OCI-LY1 (cell line): Measurements from ENCODE around the gene SPCS1.

Experiments used
- CTCF ChIP-seq: fragments of 200-600 bp; sonication (generic), shearing (Covaris generic); IDR thresholded peaks from 2 replicates; pipeline ENCODE4 v1.5.1; 2017; ENCODE audit warnings: mild to moderate bottlenecking, antibody characterized with exemption, low read length, moderate library complexity, mixed read lengths
- EZH2 ChIP-seq: fragments of 200-600 bp; sonication (generic), shearing (Covaris generic); IDR thresholded peaks from 2 replicates; pipeline ENCODE4 v1.8.0; 2017; ENCODE audit warnings: borderline replicate concordance, mixed run types, mild to moderate bottlenecking, antibody characterized with exemption, low read length, moderate library complexity, mixed read lengths

GRCh38 chr3:52743721-52744120 lies 37.8 kb downstream of the SPCS1 start:
- no peak for TF ChIP-seq CTCF
- TF ChIP-seq EZH2, result no peak
